Gastroesophageal sphincter (tissue), 3 donors: ENCODE measurements around the gene TAF10.

Experiments
- POLR2A ChIP-seq, 2 donors: fragments of 450-650 bp; IDR thresholded peaks; one replicate each; pipeline ENCODE4 v1.6.1; 2017; ENCODE audit warnings: antibody characterized with exemption in 2 of 2, mild to moderate bottlenecking in 2 of 2, moderate library complexity in 1 of 2
- TF ChIP-seq, protein P1 (sequence below), 4 experiments: fragments of 200-600 bp in 2 of 4; fragments of 450-650 bp in 2 of 4; sonication (generic) in 1 of 4; IDR thresholded peaks; one replicate each; pipeline ENCODE4 v1.5.1; 2017 to 2019; ENCODE audit warnings: antibody characterized with exemption in 4 of 4, mild to moderate bottlenecking in 2 of 4, moderate library complexity in 2 of 4

DNA sequence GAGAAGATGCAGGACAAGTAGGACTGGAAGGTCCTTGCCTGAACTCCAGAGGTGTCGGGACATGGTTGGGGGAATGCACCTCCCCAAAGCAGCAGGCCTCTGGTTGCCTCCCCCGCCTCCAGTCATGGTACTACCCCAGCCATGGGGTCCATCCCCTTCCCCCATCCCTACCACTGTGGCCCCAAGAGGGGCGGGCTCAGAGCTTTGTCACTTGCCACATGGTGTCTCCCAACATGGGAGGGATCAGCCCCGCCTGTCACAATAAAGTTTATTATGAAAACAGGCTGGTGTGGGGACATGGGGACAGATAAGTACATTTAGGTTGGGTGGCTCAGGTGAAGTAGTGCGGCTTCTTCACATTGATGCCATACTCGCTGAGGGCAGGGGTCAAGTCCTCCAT, 1.4 kb downstream of the TAF10 start:
- no peak for TF ChIP-seq POLR2A (IDR thresholded peaks at IDR 0.05)
- TF ChIP-seq, protein P1, sequence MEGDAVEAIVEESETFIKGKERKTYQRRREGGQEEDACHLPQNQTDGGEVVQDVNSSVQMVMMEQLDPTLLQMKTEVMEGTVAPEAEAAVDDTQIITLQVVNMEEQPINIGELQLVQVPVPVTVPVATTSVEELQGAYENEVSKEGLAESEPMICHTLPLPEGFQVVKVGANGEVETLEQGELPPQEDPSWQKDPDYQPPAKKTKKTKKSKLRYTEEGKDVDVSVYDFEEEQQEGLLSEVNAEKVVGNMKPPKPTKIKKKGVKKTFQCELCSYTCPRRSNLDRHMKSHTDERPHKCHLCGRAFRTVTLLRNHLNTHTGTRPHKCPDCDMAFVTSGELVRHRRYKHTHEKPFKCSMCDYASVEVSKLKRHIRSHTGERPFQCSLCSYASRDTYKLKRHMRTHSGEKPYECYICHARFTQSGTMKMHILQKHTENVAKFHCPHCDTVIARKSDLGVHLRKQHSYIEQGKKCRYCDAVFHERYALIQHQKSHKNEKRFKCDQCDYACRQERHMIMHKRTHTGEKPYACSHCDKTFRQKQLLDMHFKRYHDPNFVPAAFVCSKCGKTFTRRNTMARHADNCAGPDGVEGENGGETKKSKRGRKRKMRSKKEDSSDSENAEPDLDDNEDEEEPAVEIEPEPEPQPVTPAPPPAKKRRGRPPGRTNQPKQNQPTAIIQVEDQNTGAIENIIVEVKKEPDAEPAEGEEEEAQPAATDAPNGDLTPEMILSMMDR (IDR thresholded peaks at IDR 0.05): no peak
